Ovary (tissue), 3 donors: ENCODE measurements around the gene MAP4K4.

Source experiments
- EP300 ChIP-seq: sonication (generic); formaldehyde crosslinking; IDR thresholded peaks from one replicate; pipeline ENCODE4 v1.6.1; 2017; ENCODE audit warnings: antibody characterized with exemption
- POLR2A ChIP-seq: fragments of 450-650 bp; IDR thresholded peaks from one replicate; pipeline ENCODE4 v1.6.1; 2017; ENCODE audit warnings: antibody characterized with exemption, mild to moderate bottlenecking, moderate library complexity
- TF ChIP-seq, protein P1 (sequence below), 3 donors: fragments of 450-650 bp in 2 of 3; fragments of 200-600 bp in 1 of 3; IDR thresholded peaks; one replicate each; pipeline versions ENCODE4 v1.5.1 to v1.8.0; 2016 to 2022; ENCODE audit warnings: antibody characterized with exemption in 3 of 3, mild to moderate bottlenecking in 1 of 3
- donor health status: DM: no; HTN: no; CAD: no.

DNA sequence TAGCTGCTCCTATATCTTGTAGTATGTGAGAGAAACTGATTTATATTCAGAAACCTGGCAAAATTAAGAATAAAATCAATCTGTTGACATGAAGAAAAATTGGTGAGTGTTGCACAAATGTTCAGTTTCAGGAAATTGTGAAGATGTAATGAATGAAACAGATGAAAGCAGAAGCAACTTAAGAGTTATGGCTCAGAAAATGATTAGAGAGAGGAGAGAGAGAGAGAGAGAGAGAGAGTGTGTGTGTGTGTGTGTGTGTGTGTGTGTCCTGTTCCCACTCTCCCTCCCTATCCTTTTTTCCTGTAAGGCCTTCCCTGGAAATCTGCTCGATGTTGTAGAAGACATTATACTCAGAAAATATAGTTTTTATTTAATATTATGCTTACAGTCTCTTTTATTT, 31.4 kb downstream of the MAP4K4 start:
- TF ChIP-seq, protein P1, sequence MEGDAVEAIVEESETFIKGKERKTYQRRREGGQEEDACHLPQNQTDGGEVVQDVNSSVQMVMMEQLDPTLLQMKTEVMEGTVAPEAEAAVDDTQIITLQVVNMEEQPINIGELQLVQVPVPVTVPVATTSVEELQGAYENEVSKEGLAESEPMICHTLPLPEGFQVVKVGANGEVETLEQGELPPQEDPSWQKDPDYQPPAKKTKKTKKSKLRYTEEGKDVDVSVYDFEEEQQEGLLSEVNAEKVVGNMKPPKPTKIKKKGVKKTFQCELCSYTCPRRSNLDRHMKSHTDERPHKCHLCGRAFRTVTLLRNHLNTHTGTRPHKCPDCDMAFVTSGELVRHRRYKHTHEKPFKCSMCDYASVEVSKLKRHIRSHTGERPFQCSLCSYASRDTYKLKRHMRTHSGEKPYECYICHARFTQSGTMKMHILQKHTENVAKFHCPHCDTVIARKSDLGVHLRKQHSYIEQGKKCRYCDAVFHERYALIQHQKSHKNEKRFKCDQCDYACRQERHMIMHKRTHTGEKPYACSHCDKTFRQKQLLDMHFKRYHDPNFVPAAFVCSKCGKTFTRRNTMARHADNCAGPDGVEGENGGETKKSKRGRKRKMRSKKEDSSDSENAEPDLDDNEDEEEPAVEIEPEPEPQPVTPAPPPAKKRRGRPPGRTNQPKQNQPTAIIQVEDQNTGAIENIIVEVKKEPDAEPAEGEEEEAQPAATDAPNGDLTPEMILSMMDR (IDR thresholded peaks at IDR 0.05) = no peak
- TF ChIP-seq POLR2A = no peak
- no peak for TF ChIP-seq EP300
